Prostate gland (tissue), 2 donors: ENCODE results near the gene TAF10.

Source experiments
- CTCF ChIP-seq, 4 experiments: fragments of 200-600 bp in 2 of 4; fragments of 450-650 bp in 2 of 4; sonication (generic) in 2 of 4; IDR thresholded peaks; 1 replicate in 3 of 4; 2 replicates in 1 of 4; pipeline ENCODE4 v1.5.1; 2016 to 2019; ENCODE audit warnings: antibody characterized with exemption in 4 of 4, mild to moderate bottlenecking in 2 of 4, moderate library complexity in 2 of 4
- POLR2A ChIP-seq: fragments of 450-650 bp; IDR thresholded peaks from one replicate; pipeline ENCODE4 v1.6.1; 2016; ENCODE audit warnings: antibody characterized with exemption, mild to moderate bottlenecking

- TF ChIP-seq CTCF (IDR thresholded peaks at IDR 0.05), result no peak
- TF ChIP-seq POLR2A, result no peak
Measured at GRCh38 chr11:6653656-6654055, 41.6 kb upstream of the TAF10 start.
